ENCODE results near the gene UBAC2. TPM values are rescaled to one million over a fixed set of nuclear protein-coding genes. Genes with fewer than 3 reads are reported as not detected.

UBAC2 gene
- total RNA-seq, 1 experiment from 2014 or later, result 80.3 TPM

- no peak for TF ChIP-seq EZH2 (IDR thresholded peaks at IDR 0.05; ENCODE audit: low read depth)
- no peak for TF ChIP-seq CTCF (conservative IDR thresholded peaks at IDR 0.05)
- intact Hi-C loops (cut with micrococcal nuclease; ENCODE audit: unreplicated experiment), result no loop called here
- peaks cover 7% of the 10 kb centered on the region; the same call in 1 of the 2 replicates for H3F3A ChIP-seq (ENCODE audit: insufficient read depth, low read depth)
- ChIA-PET CTCF (no interaction called here), POLR2A (ENCODE audit: unreplicated experiment) (no interaction called here)
- H2AFZ ChIP-seq, result no peak overlapping the region
- DNase-seq, result no peak
- BruUV-seq (replicated peaks), result no TSS peak
- peaks cover 18% of the 10 kb centered on the region; the same call in 1 of the 2 replicates for H3K79me2 ChIP-seq (ENCODE audit: low read depth)
- no peaks in the 10 kb centered on the region for H3K9me3 ChIP-seq (ENCODE audit: insufficient read depth, low read depth)
- H3K9me2 ChIP-seq (ENCODE audit: insufficient read depth), result no peaks in the 10 kb centered on the region
- peaks cover 10% of the 10 kb centered on the region; the same call in 1 of the 2 replicates for H3K36me3 ChIP-seq (ENCODE audit: low read depth)
- H3K27ac ChIP-seq, result no peak overlapping the region
- H3K4me3 ChIP-seq, result no peak overlapping the region
- H3K4me2 ChIP-seq, result no peak overlapping the region
- H3K4me1 ChIP-seq (replicated peaks; ENCODE audit: insufficient read depth), result no peaks in the 10 kb centered on the region
- peaks cover 19% of the 10 kb centered on the region; the same call in 1 of the 2 replicates for H4K20me1 ChIP-seq (ENCODE audit: insufficient read depth)
- no peaks in the 10 kb centered on the region for H3K27me3 ChIP-seq (ENCODE audit: insufficient read depth, low read depth)
Measured at GRCh38 chr13:99311137-99311536, 110.5 kb downstream of the UBAC2 start.

- TF ChIP-seq EZH2 (IDR thresholded peaks at IDR 0.05; ENCODE audit: low read depth) (no peak), CTCF (conservative IDR thresholded peaks at IDR 0.05) (no peak)
- no peak overlapping the region for H3K27ac ChIP-seq
- ChIA-PET POLR2A (ENCODE audit: unreplicated experiment) (no interaction called here), CTCF (no interaction called here)
- intact Hi-C loops (cut with micrococcal nuclease; ENCODE audit: unreplicated experiment), result no loop called here
- H3K4me3 ChIP-seq, result no peak overlapping the region
- H3K4me2 ChIP-seq, result no peak overlapping the region
- no peaks in the 10 kb centered on the region for H3K27me3 ChIP-seq (ENCODE audit: insufficient read depth, low read depth)
- no peaks in the 10 kb centered on the region for H3K9me2 ChIP-seq (ENCODE audit: insufficient read depth)
- peaks cover 12% of the 10 kb centered on the region; the same call in 1 of the 2 replicates for H3K79me2 ChIP-seq (ENCODE audit: low read depth)
- peaks cover 7% of the 10 kb centered on the region; the same call in 1 of the 2 replicates for H3F3A ChIP-seq (ENCODE audit: insufficient read depth, low read depth)
- no peaks in the 10 kb centered on the region for H3K9me3 ChIP-seq (ENCODE audit: insufficient read depth, low read depth)
- peaks cover 19% of the 10 kb centered on the region; the same call in 1 of the 2 replicates for H4K20me1 ChIP-seq (ENCODE audit: insufficient read depth)
- BruUV-seq (replicated peaks), result no TSS peak
- peaks cover 10% of the 10 kb centered on the region; the same call in 1 of the 2 replicates for H3K36me3 ChIP-seq (ENCODE audit: low read depth)
- H3K4me1 ChIP-seq (replicated peaks; ENCODE audit: insufficient read depth), result no peaks in the 10 kb centered on the region
- DNase-seq, result no peak
- H2AFZ ChIP-seq, result no peak overlapping the region
Measured at GRCh38 chr13:99311748-99312492, 111.3 kb downstream of the UBAC2 start.

GRCh38 chr13:99312493-99312883 lies 111.8 kb downstream of the UBAC2 start:
- ChIA-PET CTCF (no interaction called here), POLR2A (ENCODE audit: unreplicated experiment) (no interaction called here)
- Histone ChIP-seq H3K9me2 (ENCODE audit: insufficient read depth) (no peaks in the 10 kb centered on the region), H4K20me1 (ENCODE audit: insufficient read depth) (peaks cover 16% of the 10 kb centered on the region; the same call in 1 of the 2 replicates), H3K36me3 (ENCODE audit: low read depth) (peaks cover 10% of the 10 kb centered on the region; the same call in 1 of the 2 replicates), H3K27me3 (ENCODE audit: insufficient read depth, low read depth) (no peaks in the 10 kb centered on the region), H2AFZ (no peak overlapping the region), H3K27ac (no peak overlapping the region), H3K4me2 (no peak overlapping the region), H3F3A (ENCODE audit: insufficient read depth, low read depth) (peaks cover 7% of the 10 kb centered on the region; the same call in 1 of the 2 replicates), H3K4me1 (replicated peaks; ENCODE audit: insufficient read depth) (no peaks in the 10 kb centered on the region), H3K4me3 (no peak overlapping the region), H3K79me2 (ENCODE audit: low read depth) (peaks cover 7% of the 10 kb centered on the region; the same call in 1 of the 2 replicates), H3K9me3 (ENCODE audit: insufficient read depth, low read depth) (no peaks in the 10 kb centered on the region)
- intact Hi-C loops (cut with micrococcal nuclease; ENCODE audit: unreplicated experiment), result no loop called here
- DNase-seq, result no peak
- TF ChIP-seq EZH2 (IDR thresholded peaks at IDR 0.05; ENCODE audit: low read depth) (no peak), CTCF (conservative IDR thresholded peaks at IDR 0.05) (no peak)
- BruUV-seq (replicated peaks), result no TSS peak

All from PC-9 (cell line).